ENCODE measurements around the gene LOXHD1.

DNA sequence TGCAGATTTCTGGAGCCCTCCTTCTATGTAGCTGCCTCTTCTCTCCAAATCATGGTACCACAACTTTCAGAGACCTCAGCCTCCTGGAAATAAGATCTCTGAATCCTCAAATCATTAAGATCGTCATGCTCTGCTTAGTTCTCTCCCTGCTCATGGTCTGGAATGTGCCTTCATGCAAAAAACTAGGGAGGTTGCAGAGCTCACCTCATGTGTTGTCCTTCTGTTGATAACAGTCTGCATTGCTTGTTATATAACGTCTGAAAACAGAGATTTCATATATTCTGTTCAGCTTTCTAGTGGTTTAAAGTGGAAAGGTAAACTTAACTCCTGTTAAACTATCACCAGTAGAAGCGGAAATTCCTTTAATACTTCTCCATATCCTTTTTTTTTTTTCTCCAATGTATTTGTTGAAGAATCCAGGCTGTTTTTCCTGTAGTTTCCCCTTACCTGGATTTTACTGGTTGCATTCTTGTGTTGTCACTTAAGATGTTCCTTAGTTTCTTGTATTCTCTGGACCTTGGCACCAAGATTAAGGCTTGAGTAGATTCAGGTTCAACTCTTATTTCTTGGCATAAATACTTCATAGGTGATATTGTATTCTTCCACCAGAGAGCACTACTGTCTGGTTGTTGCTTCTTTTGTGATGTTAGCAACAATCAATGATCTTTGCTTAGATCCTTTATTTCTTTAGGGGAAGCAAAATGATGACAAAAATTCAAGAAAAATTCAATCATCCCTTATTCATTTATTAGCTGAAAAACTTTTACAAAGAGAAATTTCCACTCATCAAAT, 211.3 kb downstream of the LOXHD1 start:
- TF ChIP-seq GATA3 (IDR thresholded peaks at IDR 0.05; ENCODE audit: low read depth, low read length) (no peak), GATA2 (IDR thresholded peaks at IDR 0.05; ENCODE audit: low read depth, low read length) (no peak)

Measured in SH-SY5Y (cell line).